ENCODE data around the gene CRYBG1. TPM values are rescaled to one million over a fixed set of nuclear protein-coding genes. Genes with fewer than 3 reads are reported as not detected.

CRYBG1 gene
- total RNA-seq, 2 donors from 2014 or later: 10.1 to 11.5 TPM

- H3K4me1 ChIP-seq: no peaks in the 10 kb centered on the region
- no peak overlapping the region for H3K27ac ChIP-seq
- DNase-seq: no peak
- H3K4me3 ChIP-seq: no peak overlapping the region
- no peak for ATAC-seq
- intact Hi-C loops (cut with DNase I): no loop called here
- H3K9me3 ChIP-seq: no peaks in the 10 kb centered on the region
- no peaks in the 10 kb centered on the region for H3K36me3 ChIP-seq (replicated peaks in 1 of 2; ENCODE audit: insufficient read depth in 1 of 2, low read depth in 2 of 2)
- no peaks in the 10 kb centered on the region for H3K27me3 ChIP-seq
- TF ChIP-seq CTCF (IDR thresholded peaks at IDR 0.05) (no peak), POLR2A (IDR thresholded peaks at IDR 0.05) (no peak)
- WGBS, 2 donors: 81 to 93% methylated on average over 3 of the region's 3 CpGs
Observed at GRCh38 chr6:106614592-106615257, 254.2 kb downstream of the CRYBG1 start.

GRCh38 chr6:106617302-106617701, 256.8 kb downstream of the CRYBG1 start:
- Histone ChIP-seq H3K36me3 (replicated peaks in 1 of 2; ENCODE audit: insufficient read depth in 1 of 2, low read depth in 2 of 2) (no peaks in the 10 kb centered on the region), H3K4me1 (no peaks in the 10 kb centered on the region), H3K27ac (no peak overlapping the region), H3K4me3 (no peak overlapping the region), H3K27me3 (no peaks in the 10 kb centered on the region), H3K9me3 (no peaks in the 10 kb centered on the region)
- intact Hi-C loops (cut with DNase I): no loop called here
- TF ChIP-seq POLR2A (IDR thresholded peaks at IDR 0.05) (no peak), CTCF (IDR thresholded peaks at IDR 0.05) (no peak)
- no peak for DNase-seq
- no peak for ATAC-seq

GRCh38 chr6:106617857-106618256, 257.3 kb downstream of the CRYBG1 start:
- Histone ChIP-seq H3K27me3 (no peaks in the 10 kb centered on the region), H3K36me3 (replicated peaks in 1 of 2; ENCODE audit: insufficient read depth in 1 of 2, low read depth in 2 of 2) (no peaks in the 10 kb centered on the region), H3K9me3 (no peaks in the 10 kb centered on the region), H3K4me1 (no peaks in the 10 kb centered on the region), H3K4me3 (no peak overlapping the region), H3K27ac (no peak overlapping the region)
- 97% methylated on average over 1 of the region's 1 CpG for WGBS, 2 donors
- DNase-seq (no peak), ATAC-seq (no peak)
- intact Hi-C loops (cut with DNase I): no loop called here
- TF ChIP-seq POLR2A (IDR thresholded peaks at IDR 0.05): no peak
- no peak for TF ChIP-seq CTCF (IDR thresholded peaks at IDR 0.05)

- TF ChIP-seq CTCF (IDR thresholded peaks at IDR 0.05) (no peak), POLR2A (IDR thresholded peaks at IDR 0.05) (no peak)
- DNase-seq (no peak), ATAC-seq (no peak)
- H3K27me3 ChIP-seq: no peaks in the 10 kb centered on the region
- H3K36me3 ChIP-seq (replicated peaks in 1 of 2; ENCODE audit: insufficient read depth in 1 of 2, low read depth in 2 of 2): no peaks in the 10 kb centered on the region
- 68 to 71% methylated on average over 3 of the region's 3 CpGs for WGBS, 2 donors
- no peaks in the 10 kb centered on the region for H3K4me1 ChIP-seq
- no peak overlapping the region for H3K4me3 ChIP-seq
- no peak overlapping the region for H3K27ac ChIP-seq
- intact Hi-C loops (cut with DNase I): no loop called here
- H3K9me3 ChIP-seq: no peaks in the 10 kb centered on the region
Observed at GRCh38 chr6:106618324-106618723, 257.8 kb downstream of the CRYBG1 start.

- Histone ChIP-seq H3K36me3 (replicated peaks in 1 of 2; ENCODE audit: insufficient read depth in 1 of 2, low read depth in 2 of 2) (no peaks in the 10 kb centered on the region), H3K4me1 (no peaks in the 10 kb centered on the region), H3K9me3 (no peaks in the 10 kb centered on the region), H3K27ac (no peak overlapping the region), H3K4me3 (no peak overlapping the region), H3K27me3 (no peaks in the 10 kb centered on the region)
- TF ChIP-seq CTCF (IDR thresholded peaks at IDR 0.05): no peak
- TF ChIP-seq POLR2A (IDR thresholded peaks at IDR 0.05): no peak
- intact Hi-C loops (cut with DNase I): no loop called here
- 90 to 100% methylated on average over 1 of the region's 1 CpG for WGBS, 2 donors
- DNase-seq (no peak), ATAC-seq (no peak)
Observed at GRCh38 chr6:106619223-106619622, 258.7 kb downstream of the CRYBG1 start.

Measured in body of pancreas (tissue), 4 donors.